Stomach (tissue), 4 donors: Measurements from ENCODE around the gene MYL5.

Experiments
- CTCF ChIP-seq, 7 experiments: fragments of 450-650 bp in 4 of 7; fragments of 200-600 bp in 3 of 7; sonication (generic) in 3 of 7; IDR thresholded peaks; one replicate each; pipeline ENCODE4 v1.5.1; 2016 to 2019; ENCODE audit warnings: antibody characterized with exemption in 7 of 7, control low read depth in 2 of 7, mild to moderate bottlenecking in 1 of 7
- POLR2A ChIP-seq, 4 donors: fragments of 450-650 bp; IDR thresholded peaks; one replicate each; pipeline ENCODE4 v1.6.1; 2016; ENCODE audit warnings: antibody characterized with exemption in 4 of 4, control low read depth in 2 of 4, mild to moderate bottlenecking in 1 of 4, moderate library complexity in 1 of 4

GRCh38 chr4:705278-706082 lies 31.1 kb downstream of the MYL5 start, which contains the start of gene PCGF3:
- TF ChIP-seq CTCF (IDR thresholded peaks at IDR 0.05) = no peak
- TF ChIP-seq POLR2A (IDR thresholded peaks at IDR 0.05) = no peak
